H1 (cell line): ENCODE measurements around the gene NR4A3. TPM values are rescaled to one million over a fixed set of nuclear protein-coding genes. Genes with fewer than 3 reads are reported as not detected.

Experiments
- ATF2 ChIP-seq: IDR thresholded peaks from 2 replicates; pipeline ENCODE4 v1.6.1; 2012; ENCODE audit warnings: low read length, inconsistent platforms
- CHD7 ChIP-seq: fragments of 300-600 bp; sonication (generic); IDR thresholded peaks from 2 replicates; pipeline ENCODE4 v1.7.1; 2012; ENCODE audit warnings: low read length, moderate library complexity, mild to moderate bottlenecking, inconsistent platforms; ENCODE audit not compliant: insufficient replicate concordance
- GTF2F1 ChIP-seq: IDR thresholded peaks from 2 replicates; pipeline ENCODE4 v1.6.1; 2012; ENCODE audit warnings: low read depth, low read length, improper control_type of control experiment, borderline replicate concordance
- MAFK ChIP-seq: IDR thresholded peaks from 2 replicates; pipeline ENCODE4 v1.6.1; 2012; ENCODE audit warnings: low read depth, mild to moderate bottlenecking, improper control_type of control experiment, low read length
- MAX ChIP-seq: IDR thresholded peaks from 2 replicates; pipeline ENCODE4 v1.6.1; 2012; ENCODE audit warnings: inconsistent platforms
- NANOG ChIP-seq: IDR thresholded peaks from 2 replicates; pipeline ENCODE4 v1.6.1; 2011; ENCODE audit warnings: low read length, low read depth, mild to moderate bottlenecking, inconsistent platforms; ENCODE audit not compliant: insufficient read depth, poor library complexity, severe bottlenecking
- RNF2 ChIP-seq: fragments of 200-900, 300-1000 bp; sonication (generic); IDR thresholded peaks from 2 replicates; pipeline ENCODE4 v1.7.1; 2016; ENCODE audit warnings: borderline replicate concordance, low read depth, mild to moderate bottlenecking, antibody characterized with exemption, low read length; ENCODE audit not compliant: poor library complexity, severe bottlenecking; ENCODE audit errors: missing control alignments
- TBP ChIP-seq: IDR thresholded peaks from 2 replicates; pipeline ENCODE4 v1.6.1; 2011; ENCODE audit warnings: low read depth, low read length, improper control_type of control experiment
- TCF12 ChIP-seq: IDR thresholded peaks from 2 replicates; pipeline ENCODE4 v1.6.1; 2011; ENCODE audit warnings: low read depth, mild to moderate bottlenecking, low read length
- polyA plus RNA-seq, 7 experiments: library from polyadenylated mRNA; depleted of rRNA in 3 of 7; stranded (reverse) in 5 of 7; unstranded in 2 of 7; fragments of >200 nt in 5 of 7; fragments of 200-250 nt in 2 of 7; gene quantifications; 1 replicate in 5 of 7; 2 replicates in 1 of 7; 4 replicates in 1 of 7; pipeline versions ENCODE4 v1.2.1 to v1.2.3, GENCODE V29; 2011 to 2013; ENCODE audit warnings: missing spikeins in 2 of 7, mixed read lengths in 2 of 7
- total RNA-seq: library from RNA; stranded (reverse); fragmentation: NEBNext Ultra II Directional; extraction: Animal tissue kit (Norgen Biotek cat#: 25700); gene quantifications from 2 replicates; pipeline ENCODE4 v1.2.1, GENCODE V29; 2021

NR4A3 gene
- total and polyA plus RNA-seq, 2 of the 8 experiments (the other 6 are each of a cell fraction or from before 2014, with no cell fraction given) = 0.05 to 0.30 TPM

- no peak for TF ChIP-seq CHD7
- TF ChIP-seq MAFK = no peak
- no peak for TF ChIP-seq RNF2
- TF ChIP-seq MAX = no peak
- no peak for TF ChIP-seq ATF2
- no peak for TF ChIP-seq TCF12
- no peak for TF ChIP-seq NANOG
- no peak for TF ChIP-seq GTF2F1
- TF ChIP-seq TBP = no peak
Observed at GRCh38 chr9:99845063-99845462, 23.4 kb downstream of the NR4A3 start (continued).
